Activated naive CD8-positive, alpha-beta T cell treated with anti-CD3 and anti-CD28 coated beads, Interleukin-2, amount 50 U/mL, for 16 hours (primary cell): ENCODE results near the gene DPEP1.
"Not testable (repeated sequence)": the region's sequence is repeated elsewhere in the genome, so short reads cannot be mapped to it uniquely, and the experiment has no call there.

Source experiments
- DNase-seq: peaks from one replicate; pipeline ENCODE4 v3.0.0-alpha.2; 2020; ENCODE audit warnings: low read depth, low spot score

DPEP1 gene

GRCh38 chr16:89618109-89618998, 4.9 kb downstream of the DPEP1 start:
- no peak for DNase-seq

- no peak for DNase-seq
These were observed 6.4 kb downstream of the DPEP1 start for GRCh38 chr16:89619840-89620239.

- no peak for DNase-seq
These were observed 7.0 kb downstream of the DPEP1 start for GRCh38 chr16:89620406-89620841.

GRCh38 chr16:89621136-89621697, 7.8 kb downstream of the DPEP1 start:
- DNase-seq = no peak

- no peak for DNase-seq
These were observed 8.4 kb downstream of the DPEP1 start for GRCh38 chr16:89621698-89622409.

GRCh38 chr16:89623511-89624261, 10.2 kb downstream of the DPEP1 start:
- no peak for DNase-seq

GRCh38 chr16:89624777-89625761, 11.6 kb downstream of the DPEP1 start:
- no peak for DNase-seq

- no peak for DNase-seq
These were observed 16.6 kb downstream of the DPEP1 start for GRCh38 chr16:89629827-89630610.

- DNase-seq = no peak
These were observed 19.7 kb downstream of the DPEP1 start for GRCh38 chr16:89633064-89633631.

- not testable (repeated sequence) for DNase-seq
These were observed 21.3 kb downstream of the DPEP1 start for GRCh38 chr16:89634463-89635385.

GRCh38 chr16:89636663-89637062, 23.2 kb downstream of the DPEP1 start:
- no peak for DNase-seq

GRCh38 chr16:89637379-89637778, 23.9 kb downstream of the DPEP1 start:
- no peak for DNase-seq

GRCh38 chr16:89638455-89638854, 25.0 kb downstream of the DPEP1 start:
- DNase-seq = no peak

- no peak for DNase-seq
These were observed 25.9 kb downstream of the DPEP1 start for GRCh38 chr16:89639385-89639784.

GRCh38 chr16:89641458-89642119, 28.1 kb downstream of the DPEP1 start:
- DNase-seq = no peak

GRCh38 chr16:89642574-89642973, 29.1 kb downstream of the DPEP1 start:
- DNase-seq = no peak

GRCh38 chr16:89643769-89644300, 30.4 kb downstream of the DPEP1 start:
- no peak for DNase-seq
